Prostate gland (tissue), 2 donors: ENCODE data around the gene SLC34A1. TPM values are rescaled to one million over a fixed set of nuclear protein-coding genes. Genes with fewer than 3 reads are reported as not detected.

ENCODE experiments used
- DNase-seq: peaks from one replicate; pipeline ENCODE4 v3.0.0-alpha.2; 2019; ENCODE audit warnings: low spot score
- H3K27ac ChIP-seq, 2 donors: fragments of 200-600 bp; sonication (generic); 2 replicates each; pipeline ENCODE4 v1.5.1; 2017 to 2019
- H3K27me3 ChIP-seq: fragments of 200-600 bp; sonication (generic); replicated peaks from 2 replicates; pipeline ENCODE4 v1.5.1; 2019; ENCODE audit not compliant: insufficient read depth
- H3K36me3 ChIP-seq, 2 donors: fragments of 200-600 bp; sonication (generic); 1 replicate in 1 of 2; 2 replicates in 1 of 2; pipeline versions ENCODE4 v1.5.1 to v1.8.1; 2017 to 2019
- H3K4me1 ChIP-seq: fragments of 200-600 bp; sonication (generic); replicated peaks from 2 replicates; pipeline ENCODE4 v1.5.1; 2019
- H3K4me3 ChIP-seq, 2 donors: fragments of 200-600 bp; sonication (generic); 2 replicates each; pipeline ENCODE4 v1.5.1; 2017 to 2019
- H3K9me3 ChIP-seq: fragments of 200-600 bp; sonication (generic); 2 replicates; pipeline ENCODE4 v1.5.1; 2017
- POLR2A ChIP-seq: fragments of 450-650 bp; IDR thresholded peaks from one replicate; pipeline ENCODE4 v1.6.1; 2016; ENCODE audit warnings: antibody characterized with exemption, mild to moderate bottlenecking
- POLR2AphosphoS5 ChIP-seq: sonication (generic); formaldehyde crosslinking; IDR thresholded peaks from one replicate; pipeline ENCODE4 v1.6.1; 2017; ENCODE audit warnings: antibody characterized with exemption
- WGBS: methylation state at CpG from one replicate; pipeline ENCODE4 v1.1.5; 2018; 5-methylcytosine and 5-hydroxymethylcytosine counted together
- intact Hi-C: fragments of 100-400 bp; cut with DNase I; formaldehyde crosslinking; loops from one replicate; pipeline ENCODE4 v1.14.2; 2022
- total RNA-seq, 2 donors: library from RNA; depleted of rRNA; stranded (reverse); fragments of >200 nt; gene quantifications; one replicate each; pipeline ENCODE4 v1.1.0, GENCODE V29; 2016
- TF ChIP-seq, protein P1 (sequence below), 4 experiments: fragments of 200-600 bp in 2 of 4; fragments of 450-650 bp in 2 of 4; sonication (generic) in 2 of 4; IDR thresholded peaks; 1 replicate in 3 of 4; 2 replicates in 1 of 4; pipeline ENCODE4 v1.5.1; 2016 to 2019; ENCODE audit warnings: antibody characterized with exemption in 4 of 4, mild to moderate bottlenecking in 2 of 4, moderate library complexity in 2 of 4

SLC34A1 gene
- total RNA-seq, 2 donors from 2014 or later = not detected

DNA sequence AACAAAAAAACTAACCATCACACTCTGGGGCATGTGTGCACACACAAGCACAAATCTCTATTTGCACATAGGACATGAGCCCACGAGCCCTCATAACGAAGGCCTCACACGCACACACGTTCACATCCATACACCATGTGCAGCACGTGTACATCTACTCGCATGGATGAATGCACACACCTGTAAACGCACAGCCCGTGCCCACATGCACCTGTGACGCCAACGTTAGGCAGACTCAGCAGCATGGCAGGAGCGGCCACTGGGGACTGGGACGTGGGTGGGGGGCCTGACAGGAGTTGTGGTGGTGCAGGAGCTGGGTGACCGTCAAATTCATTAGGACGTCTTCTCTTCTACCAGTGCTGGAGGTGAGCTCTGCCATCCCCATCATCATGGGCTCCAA lies 3.2 kb downstream of the SLC34A1 start:
- Histone ChIP-seq H3K27ac (no peak overlapping the region), H3K4me1 (no peaks in the 10 kb centered on the region), H3K9me3 (no peaks in the 10 kb centered on the region), H3K27me3 (no peaks in the 10 kb centered on the region), H3K36me3 (no peaks in the 10 kb centered on the region), H3K4me3 (no peak overlapping the region)
- intact Hi-C loops = no loop called here
- no peak for DNase-seq
- 87% methylated on average over 14 of the region's 14 CpGs for WGBS
- TF ChIP-seq, protein P1, sequence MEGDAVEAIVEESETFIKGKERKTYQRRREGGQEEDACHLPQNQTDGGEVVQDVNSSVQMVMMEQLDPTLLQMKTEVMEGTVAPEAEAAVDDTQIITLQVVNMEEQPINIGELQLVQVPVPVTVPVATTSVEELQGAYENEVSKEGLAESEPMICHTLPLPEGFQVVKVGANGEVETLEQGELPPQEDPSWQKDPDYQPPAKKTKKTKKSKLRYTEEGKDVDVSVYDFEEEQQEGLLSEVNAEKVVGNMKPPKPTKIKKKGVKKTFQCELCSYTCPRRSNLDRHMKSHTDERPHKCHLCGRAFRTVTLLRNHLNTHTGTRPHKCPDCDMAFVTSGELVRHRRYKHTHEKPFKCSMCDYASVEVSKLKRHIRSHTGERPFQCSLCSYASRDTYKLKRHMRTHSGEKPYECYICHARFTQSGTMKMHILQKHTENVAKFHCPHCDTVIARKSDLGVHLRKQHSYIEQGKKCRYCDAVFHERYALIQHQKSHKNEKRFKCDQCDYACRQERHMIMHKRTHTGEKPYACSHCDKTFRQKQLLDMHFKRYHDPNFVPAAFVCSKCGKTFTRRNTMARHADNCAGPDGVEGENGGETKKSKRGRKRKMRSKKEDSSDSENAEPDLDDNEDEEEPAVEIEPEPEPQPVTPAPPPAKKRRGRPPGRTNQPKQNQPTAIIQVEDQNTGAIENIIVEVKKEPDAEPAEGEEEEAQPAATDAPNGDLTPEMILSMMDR (IDR thresholded peaks at IDR 0.05) = no peak
- TF ChIP-seq POLR2AphosphoS5 (no peak), POLR2A (no peak)

DNA sequence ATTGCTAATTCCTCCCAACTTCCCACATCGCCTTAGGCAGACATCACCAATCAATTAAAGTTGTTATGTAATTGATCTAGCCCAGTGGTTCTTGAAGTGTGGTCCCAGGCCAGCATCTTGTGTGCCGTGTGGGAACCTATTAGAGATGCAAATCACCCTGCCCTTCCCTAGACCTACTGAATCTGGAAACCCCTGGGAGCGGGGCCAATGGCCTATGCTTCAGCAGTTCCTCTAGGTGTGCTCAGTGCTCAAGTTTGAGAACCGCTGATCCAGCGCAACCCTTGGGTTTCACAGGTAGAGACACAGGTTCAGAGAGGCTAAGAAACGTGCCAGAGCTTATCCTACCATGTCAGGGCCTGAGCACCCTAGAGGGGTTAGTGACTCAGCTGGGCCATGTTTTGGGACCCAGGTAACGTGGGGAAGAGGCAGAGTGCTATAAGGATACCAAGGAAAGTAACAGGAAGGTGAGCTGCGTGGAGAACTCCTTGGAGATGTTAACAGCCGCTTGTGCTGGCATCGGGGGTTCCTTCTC lies 4.4 kb downstream of the SLC34A1 start:
- 78% methylated on average over 10 of the region's 10 CpGs for WGBS
- Histone ChIP-seq H3K4me3 (no peak overlapping the region), H3K9me3 (no peaks in the 10 kb centered on the region), H3K36me3 (no peaks in the 10 kb centered on the region), H3K27ac (peak overlapping the region in 1 of 2 donors; percentile 58), H3K27me3 (no peaks in the 10 kb centered on the region), H3K4me1 (no peaks in the 10 kb centered on the region)
- TF ChIP-seq POLR2A (no peak), POLR2AphosphoS5 (no peak)
- TF ChIP-seq, protein P1 (IDR thresholded peaks at IDR 0.05) = no peak
- DNase-seq = no peak
- intact Hi-C loops = no loop called here

DNA sequence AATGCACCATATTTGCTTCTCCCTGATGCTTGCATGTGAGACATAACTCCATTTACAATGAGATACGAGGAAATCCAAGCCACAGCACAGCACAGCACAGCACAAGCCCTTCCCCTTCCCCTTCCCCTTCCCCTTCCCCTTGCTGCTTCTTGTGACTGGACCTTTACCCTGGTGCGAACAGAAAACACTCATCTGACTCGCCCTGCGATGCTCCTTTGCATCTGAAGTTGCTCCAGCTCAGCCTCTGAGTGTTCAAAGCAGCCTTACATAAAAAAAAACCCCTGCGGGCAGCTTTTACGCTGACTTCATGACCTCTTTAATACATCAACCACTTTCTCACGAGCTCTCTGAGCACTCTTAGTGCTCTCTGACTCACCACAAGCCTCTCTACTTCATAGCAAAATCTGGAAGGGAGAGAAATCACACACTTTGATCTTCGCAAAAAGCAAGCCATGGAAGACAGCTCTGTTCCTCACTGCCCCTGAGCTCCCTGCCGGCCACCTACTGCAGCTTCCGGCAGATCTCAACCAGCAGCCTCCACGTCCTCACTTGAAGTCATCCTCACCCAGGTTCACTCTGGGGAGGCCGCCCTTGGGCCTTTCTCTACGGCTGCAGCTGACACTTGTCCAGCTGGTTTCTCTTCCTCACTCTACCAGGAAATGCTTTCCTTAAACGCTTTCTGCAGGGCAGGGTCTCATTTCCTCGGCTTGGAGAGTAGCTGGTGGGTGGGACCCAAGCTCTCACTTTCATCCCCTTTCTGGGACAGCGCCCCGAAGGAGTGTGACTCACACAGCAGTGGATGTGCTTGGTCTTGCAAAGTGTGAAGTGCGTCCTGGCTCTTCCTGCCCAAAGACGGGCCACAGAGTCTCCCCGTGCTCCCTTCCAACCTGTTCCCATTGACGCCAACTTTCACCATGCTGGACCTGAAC lies 5.3 kb downstream of the SLC34A1 start:
- DNase-seq = peak; percentile 79
- intact Hi-C loops = loop anchor here (2.0 to 5.0 kb wide), 2 partner anchors 65 to 113 kb away; no protein-coding TSS in a partner anchor
- Histone ChIP-seq H3K4me1 (no peaks in the 10 kb centered on the region), H3K9me3 (no peaks in the 10 kb centered on the region), H3K27me3 (no peaks in the 10 kb centered on the region), H3K36me3 (no peaks in the 10 kb centered on the region), H3K27ac (peak overlapping the region; percentile 58 to 64), H3K4me3 (no peak overlapping the region)
- TF ChIP-seq POLR2AphosphoS5 (peak; percentile 84), POLR2A (peak; percentile 21)
- TF ChIP-seq, protein P1 (IDR thresholded peaks at IDR 0.05) = no peak
- 16% methylated on average over 21 of the region's 21 CpGs for WGBS

DNA sequence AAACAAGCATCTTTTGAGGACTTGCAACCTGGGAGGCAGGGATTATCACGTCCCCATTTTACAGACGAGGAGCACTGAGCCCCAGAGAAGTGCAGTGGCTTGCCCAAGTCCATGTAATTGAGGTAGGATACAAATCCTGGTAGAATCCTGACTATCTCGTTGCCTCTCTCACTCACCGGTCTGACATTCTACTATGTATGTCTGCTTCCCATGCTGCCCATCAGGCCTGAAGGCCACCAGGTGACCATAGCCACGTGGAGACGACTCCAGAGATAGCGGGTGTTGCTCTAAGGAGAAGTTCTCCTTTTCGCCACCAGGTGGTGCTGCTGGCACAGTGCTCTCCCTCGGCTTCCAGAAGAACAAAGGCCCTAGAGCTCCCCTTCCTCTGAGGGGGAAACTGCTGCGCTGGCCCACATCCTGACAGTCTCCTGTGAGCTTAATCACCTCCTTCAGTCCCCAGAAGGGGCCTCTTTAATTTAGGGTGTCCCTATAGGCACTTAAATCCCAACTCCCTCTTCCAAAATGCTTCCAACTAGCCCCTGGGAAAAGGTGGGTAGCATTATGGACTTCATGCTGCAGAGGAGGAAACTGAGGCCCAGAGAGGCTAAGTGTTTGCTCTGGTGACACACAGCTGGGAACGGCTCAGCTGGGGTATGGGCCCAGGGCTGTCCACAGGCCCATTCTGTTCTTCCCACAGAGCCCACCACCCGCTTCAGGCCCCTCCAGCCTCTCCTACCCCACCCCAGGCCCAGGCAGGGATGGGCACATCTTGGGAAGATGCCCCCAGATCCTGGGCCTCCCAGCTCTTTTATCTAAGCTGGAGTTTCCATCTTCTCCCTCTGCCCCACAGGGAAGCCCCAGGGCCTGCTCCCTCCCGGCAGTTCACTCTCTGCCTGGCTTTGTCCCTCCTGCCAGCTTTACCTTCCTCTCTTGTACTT lies 6.4 kb downstream of the SLC34A1 start:
- Histone ChIP-seq H3K27me3 (no peaks in the 10 kb centered on the region), H3K4me3 (no peak overlapping the region), H3K9me3 (no peaks in the 10 kb centered on the region), H3K4me1 (no peaks in the 10 kb centered on the region), H3K36me3 (no peaks in the 10 kb centered on the region), H3K27ac (peak overlapping the region; percentile 58 to 64)
- 22% methylated on average over 13 of the region's 13 CpGs for WGBS
- TF ChIP-seq POLR2A (no peak), POLR2AphosphoS5 (peak; percentile 61)
- TF ChIP-seq, protein P1 (IDR thresholded peaks at IDR 0.05) = peak; percentile 96 to 99 (median 97)
- peak; percentile 82 for DNase-seq
- intact Hi-C loops = loop anchor here (2.0 to 5.0 kb wide), 2 partner anchors 64 to 112 kb away; no protein-coding TSS in a partner anchor
